Naive B cell (primary cell): Measurements from ENCODE around the gene BBS1. TPM values are rescaled to one million over a fixed set of nuclear protein-coding genes. Genes with fewer than 3 reads are reported as not detected.
A peak's percentile ranks its signal among the peaks of the same experiment; 100 is the strongest.
"Not testable (repeated sequence)": the region's sequence is repeated elsewhere in the genome, so short reads cannot be mapped to it uniquely, and the experiment has no call there.

Experiments used
- ATAC-seq, 2 donors: fragments of 150-1000 bp; cut with Tn5 transposase; 2 replicates each; pipeline ENCODE4 v1.10.0; 2021; ENCODE audit warnings: low read depth in 2 of 2, mild to moderate bottlenecking in 2 of 2, moderate library complexity in 2 of 2
- DNase-seq: peaks from one replicate; pipeline ENCODE4 v3.0.0; 2022
- H3K27ac Mint-ChIP-seq, 6 donors: one replicate each; pipeline ENCODE4 v1.8.0; 2020 to 2022; ENCODE audit warnings: mild to moderate bottlenecking in 6 of 6, mixed read lengths in 6 of 6, moderate library complexity in 5 of 6, inconsistent platforms in 2 of 6
- H3K27me3 Mint-ChIP-seq, 3 donors: one replicate each; pipeline ENCODE4 v1.8.0; 2021 to 2022; ENCODE audit warnings: mixed read lengths in 3 of 3, mild to moderate bottlenecking in 1 of 3
- H3K36me3 Mint-ChIP-seq, 2 donors: one replicate each; pipeline ENCODE4 v1.8.0; 2020 to 2022; ENCODE audit warnings: mixed read lengths in 2 of 2, inconsistent platforms in 1 of 2, mild to moderate bottlenecking in 1 of 2
- H3K4me1 Mint-ChIP-seq, 3 donors: one replicate each; pipeline ENCODE4 v1.8.0; 2020 to 2022; ENCODE audit warnings: mixed read lengths in 3 of 3, inconsistent platforms in 1 of 3, mild to moderate bottlenecking in 1 of 3, moderate library complexity in 1 of 3
- H3K4me3 Mint-ChIP-seq, 8 donors: one replicate each; pipeline ENCODE4 v1.8.0; 2020 to 2022; ENCODE audit warnings: mild to moderate bottlenecking in 8 of 8, mixed read lengths in 8 of 8, moderate library complexity in 8 of 8, inconsistent platforms in 2 of 8
- H3K9me3 Mint-ChIP-seq, 7 donors: one replicate each; pipeline ENCODE4 v1.8.0; 2020 to 2022; ENCODE audit warnings: mixed read lengths in 7 of 7, mild to moderate bottlenecking in 5 of 7, inconsistent platforms in 2 of 7, moderate library complexity in 1 of 7
- polyA plus RNA-seq, 6 donors: library from polyadenylated mRNA; unstranded; fragments of 300-500 nt; fragmentation: Illumina TruSeq; gene quantifications; one replicate each; pipeline ENCODE4 v1.2.3, GENCODE V29; 2021; ENCODE audit warnings: low read depth in 6 of 6

BBS1 gene
- polyA plus RNA-seq, 6 donors from 2014 or later: 3.2 to 13.8 (median 9.9) TPM

- no peaks in the 10 kb centered on the region for H3K9me3 Mint-ChIP-seq
- no peak overlapping the region for H3K27ac Mint-ChIP-seq
- peaks cover 3 to 10% (median 6%) of the 10 kb centered on the region in 3 donors for H3K4me1 Mint-ChIP-seq
- peak overlapping the region; percentile 62 to 83 (median 73) for H3K4me3 Mint-ChIP-seq
- H3K27me3 Mint-ChIP-seq: peaks cover 0 to 43% (median 12%) of the 10 kb centered on the region in 3 donors
- H3K36me3 Mint-ChIP-seq: peaks cover 0 to 5% of the 10 kb centered on the region in 2 donors
- no peak for ATAC-seq
- no peak for DNase-seq
Observed at GRCh38 chr11:66567787-66568123, 57.3 kb downstream of the BBS1 start.

- Mint-ChIP-seq H3K4me3 (peak within 1 kb of the TSS; percentile 70 to 88 (median 80)), H3K36me3 (peaks cover 0 to 5% of the 10 kb centered on the region in 2 donors), H3K27ac (peak within 1 kb of the TSS in 1 of 6 donors; percentile 56), H3K9me3 (no peaks in the 10 kb centered on the region), H3K27me3 (peaks cover 0 to 43% (median 12%) of the 10 kb centered on the region in 3 donors), H3K4me1 (peaks cover 3 to 10% (median 6%) of the 10 kb centered on the region in 3 donors)
- DNase-seq (peak; percentile 56), ATAC-seq (peak; percentile 88 to 91)
Observed at GRCh38 chr11:66568124-66568916, 57.9 kb downstream of the BBS1 start, which contains the start of gene CTSF. TSS of gene CTSF (minus strand) at chr11:66568606. CDS start at chr11:66568486, 120 bp downstream.

- ATAC-seq (no peak), DNase-seq (no peak)
- no peaks in the 10 kb centered on the region for H3K9me3 Mint-ChIP-seq
- H3K27me3 Mint-ChIP-seq: peaks cover 0 to 50% (median 18%) of the 10 kb centered on the region in 3 donors
- H3K4me3 Mint-ChIP-seq: peak overlapping the region in 5 of 8 donors; percentile 27 to 88 (median 78)
- peaks cover 3 to 10% (median 6%) of the 10 kb centered on the region in 3 donors for H3K4me1 Mint-ChIP-seq
- H3K27ac Mint-ChIP-seq: no peak overlapping the region
- peaks cover 0 to 5% of the 10 kb centered on the region in 2 donors for H3K36me3 Mint-ChIP-seq
Observed at GRCh38 chr11:66569076-66569475, 58.6 kb downstream of the BBS1 start.

GRCh38 chr11:66570079-66570849 is 59.8 kb downstream of the BBS1 start:
- Mint-ChIP-seq H3K36me3 (peaks cover 0 to 5% of the 10 kb centered on the region in 2 donors), H3K27ac (peak overlapping the region in 1 of 6 donors; percentile 47), H3K9me3 (no peaks in the 10 kb centered on the region), H3K27me3 (peaks cover 0 to 62% (median 30%) of the 10 kb centered on the region in 3 donors), H3K4me1 (peaks cover 3 to 10% (median 6%) of the 10 kb centered on the region in 3 donors), H3K4me3 (peak overlapping the region in 2 of 8 donors; percentile 8 to 19)
- no peak for DNase-seq
- no peak for ATAC-seq

GRCh38 chr11:66570850-66571180 is 60.4 kb downstream of the BBS1 start:
- ATAC-seq: no peak
- H3K9me3 Mint-ChIP-seq: no peaks in the 10 kb centered on the region

GRCh38 chr11:66579017-66579606 is 68.7 kb downstream of the BBS1 start:
- ATAC-seq (peak; percentile 77 to 93), DNase-seq (peak; percentile 68)
- Mint-ChIP-seq H3K36me3 (peaks cover 0 to 8% of the 10 kb centered on the region in 2 donors), H3K4me3 (peak overlapping the region in 2 of 8 donors; percentile 4 to 25), H3K27me3 (peaks cover 4 to 25% (median 25%) of the 10 kb centered on the region in 3 donors), H3K4me1 (peaks cover 9 to 14% (median 10%) of the 10 kb centered on the region in 3 donors), H3K9me3 (peaks cover 2 to 11% (median 7%) of the 10 kb centered on the region in 7 donors), H3K27ac (peak overlapping the region in 2 of 6 donors; percentile 19 to 86)

More at GRCh38 chr11:66570850-66571180, 60.4 kb downstream of the BBS1 start:
- Mint-ChIP-seq H3K36me3 (peaks cover 0 to 5% of the 10 kb centered on the region in 2 donors), H3K27ac (no peak overlapping the region), H3K4me1 (peaks cover 3 to 10% (median 6%) of the 10 kb centered on the region in 3 donors), H3K4me3 (peak overlapping the region in 1 of 8 donors; percentile 56), H3K27me3 (peaks cover 0 to 67% (median 35%) of the 10 kb centered on the region in 3 donors)
- DNase-seq: no peak

GRCh38 chr11:66580803-66581202 is 70.4 kb downstream of the BBS1 start:
- peaks cover 9 to 14% (median 10%) of the 10 kb centered on the region in 3 donors for H3K4me1 Mint-ChIP-seq
- H3K27me3 Mint-ChIP-seq: peaks cover 4 to 9% (median 8%) of the 10 kb centered on the region in 3 donors
- peaks cover 2 to 11% (median 7%) of the 10 kb centered on the region in 7 donors for H3K9me3 Mint-ChIP-seq
- H3K36me3 Mint-ChIP-seq: peaks cover 0 to 8% of the 10 kb centered on the region in 2 donors
- DNase-seq: no peak
- H3K4me3 Mint-ChIP-seq: no peak overlapping the region
- no peak for ATAC-seq
- no peak overlapping the region for H3K27ac Mint-ChIP-seq

GRCh38 chr11:66581261-66581660 is 70.8 kb downstream of the BBS1 start:
- peaks cover 2 to 11% (median 7%) of the 10 kb centered on the region in 7 donors for H3K9me3 Mint-ChIP-seq
- no peak overlapping the region for H3K27ac Mint-ChIP-seq
- no peak for DNase-seq
- peaks cover 9 to 14% (median 10%) of the 10 kb centered on the region in 3 donors for H3K4me1 Mint-ChIP-seq
- H3K36me3 Mint-ChIP-seq: peaks cover 0 to 8% of the 10 kb centered on the region in 2 donors
- H3K4me3 Mint-ChIP-seq: no peak overlapping the region
- H3K27me3 Mint-ChIP-seq: peaks cover 1 to 6% (median 4%) of the 10 kb centered on the region in 3 donors
- no peak for ATAC-seq

- DNase-seq, H3K4me3 Mint-ChIP-seq, H3K27me3 Mint-ChIP-seq, H3K36me3 Mint-ChIP-seq, ATAC-seq: not testable (repeated sequence)
- Mint-ChIP-seq H3K4me1 (peaks cover 9 to 14% (median 10%) of the 10 kb centered on the region in 3 donors), H3K9me3 (peaks cover 2 to 11% (median 7%) of the 10 kb centered on the region in 7 donors), H3K27ac (peak overlapping the region in 1 of 6 donors; percentile 33)
Observed at GRCh38 chr11:66582565-66583147, 72.2 kb downstream of the BBS1 start.

Other genes with a start within 250 kb of the BBS1 start
- gene RAB1B, start 242.0 kb upstream of the BBS1 start, polyA plus RNA-seq: 10 to 100 TPM; 10.3 to 13.3 (median 12.2) TPM
- not detected for gene CNIH2, start 232.5 kb upstream of the BBS1 start, polyA plus RNA-seq
- 10 to 100 TPM; 57.1 to 82.1 (median 66.0) TPM for gene YIF1A, start 221.5 kb upstream of the BBS1 start, polyA plus RNA-seq
- gene TMEM151A, start 218.7 kb upstream of the BBS1 start, polyA plus RNA-seq: not detected
- gene CD248, start 193.6 kb upstream of the BBS1 start, polyA plus RNA-seq: under 1 TPM in 5 of 6 donors, not detected in 1; 0.09 to 0.39 (median 0.24) TPM
- 1 to 10 TPM in 1 of 6 donors, under 1 TPM in 2, not detected in 3; 0.11 to 3.1 (median 0.51) TPM for gene RIN1, start 174.2 kb upstream of the BBS1 start, polyA plus RNA-seq
- 10 to 100 TPM; 56.2 to 81.6 (median 73.0) TPM for gene BRMS1, start 165.5 kb upstream of the BBS1 start, polyA plus RNA-seq
- 1 to 10 TPM; 2.9 to 7.7 (median 5.2) TPM for gene B4GAT1, start 163.0 kb upstream of the BBS1 start, polyA plus RNA-seq
- 1 to 10 TPM; 1.1 to 3.7 (median 2.4) TPM for gene SLC29A2, start 138.9 kb upstream of the BBS1 start, polyA plus RNA-seq
- gene NPAS4, start 89.6 kb upstream of the BBS1 start, polyA plus RNA-seq: not detected
- 10 to 100 TPM; 69.1 to 95.1 (median 75.1) TPM for gene MRPL11, start 71.8 kb upstream of the BBS1 start, polyA plus RNA-seq
- 1 to 10 TPM; 4.7 to 9.4 (median 5.4) TPM for gene PELI3, start 43.7 kb upstream of the BBS1 start, polyA plus RNA-seq
- 10 to 100 TPM; 22.8 to 36.1 (median 23.8) TPM for gene DPP3, start 30.2 kb upstream of the BBS1 start, polyA plus RNA-seq
- gene ZDHHC24, start 35.4 kb downstream of the BBS1 start, polyA plus RNA-seq: 10 to 100 TPM; 12.3 to 19.3 (median 17.0) TPM
- gene ACTN3, start 36.3 kb downstream of the BBS1 start, polyA plus RNA-seq: not detected
- 10 to 100 TPM in 4 of 6 donors, 1 to 10 TPM in 2; 5.0 to 14.3 (median 11.4) TPM for gene CTSF, start 58.0 kb downstream of the BBS1 start, polyA plus RNA-seq
- gene CCDC87, start 82.4 kb downstream of the BBS1 start, polyA plus RNA-seq: under 1 TPM in 2 of 6 donors, not detected in 4; 0.13 to 0.30 TPM
- 10 to 100 TPM; 51.8 to 87.8 (median 66.4) TPM for gene CCS, start 82.5 kb downstream of the BBS1 start, polyA plus RNA-seq
- gene RBM14, start 106.0 kb downstream of the BBS1 start, polyA plus RNA-seq: 10 to 100 TPM; 68.0 to 97.2 (median 86.4) TPM
- 100 to 1,000 TPM; 197 to 275 (median 228) TPM for gene RBM4, start 128.1 kb downstream of the BBS1 start, polyA plus RNA-seq
- gene RBM4B, start 167.3 kb downstream of the BBS1 start, polyA plus RNA-seq: 10 to 100 TPM; 12.2 to 39.8 (median 24.7) TPM
- gene SPTBN2, start 218.6 kb downstream of the BBS1 start, polyA plus RNA-seq: 1 to 10 TPM in 1 of 6 donors, under 1 TPM in 2, not detected in 3; 0.52 to 1.2 (median 0.60) TPM